Stimulated activated effector memory CD8-positive, alpha-beta T cell treated with anti-CD3 and anti-CD28 coated beads, Interleukin-12 subunit alpha, Interleukin-12 subunit beta, amount 100 ng/mL, for 72 hours (primary cell): Measurements from ENCODE around the gene FGFR4.

Experiments used
- ATAC-seq: fragments of 150-1000 bp; cut with Tn5 transposase; 2 replicates; pipeline ENCODE4 v1.10.0; 2021
- DNase-seq, 2 donors: peaks; one replicate each; pipeline ENCODE4 v3.0.0; 2021 to 2022; ENCODE audit warnings: low spot score in 2 of 2
- H3K27ac Mint-ChIP-seq: one replicate; pipeline ENCODE4 v1.8.0; 2022; ENCODE audit warnings: mild to moderate bottlenecking, mixed read lengths
- H3K36me3 Mint-ChIP-seq: one replicate; pipeline ENCODE4 v1.8.0; 2022; ENCODE audit warnings: mild to moderate bottlenecking, mixed read lengths
- H3K4me1 Mint-ChIP-seq: one replicate; pipeline ENCODE4 v1.8.0; 2022; ENCODE audit warnings: mixed read lengths
- H3K4me3 Mint-ChIP-seq: one replicate; pipeline ENCODE4 v1.8.0; 2022; ENCODE audit warnings: mild to moderate bottlenecking, mixed read lengths
- H3K9me3 Mint-ChIP-seq: one replicate; pipeline ENCODE4 v1.8.0; 2022; ENCODE audit warnings: mixed read lengths

Gene FGFR4

DNA sequence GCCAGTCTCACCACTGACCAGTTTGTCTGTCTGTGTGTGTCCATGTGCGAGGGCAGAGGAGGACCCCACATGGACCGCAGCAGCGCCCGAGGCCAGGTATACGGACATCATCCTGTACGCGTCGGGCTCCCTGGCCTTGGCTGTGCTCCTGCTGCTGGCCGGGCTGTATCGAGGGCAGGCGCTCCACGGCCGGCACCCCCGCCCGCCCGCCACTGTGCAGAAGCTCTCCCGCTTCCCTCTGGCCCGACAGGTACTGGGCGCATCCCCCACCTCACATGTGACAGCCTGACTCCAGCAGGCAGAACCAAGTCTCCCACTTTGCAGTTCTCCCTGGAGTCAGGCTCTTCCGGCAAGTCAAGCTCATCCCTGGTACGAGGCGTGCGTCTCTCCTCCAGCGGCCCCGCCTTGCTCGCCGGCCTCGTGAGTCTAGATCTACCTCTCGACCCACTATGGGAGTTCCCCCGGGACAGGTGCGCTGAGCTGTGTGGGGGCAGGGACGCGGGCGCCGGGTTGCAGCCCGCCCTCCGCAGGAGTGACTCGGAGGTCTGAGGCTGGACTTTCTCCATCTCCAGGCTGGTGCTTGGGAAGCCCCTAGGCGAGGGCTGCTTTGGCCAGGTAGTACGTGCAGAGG, 6.5 kb downstream of the FGFR4 start:
- H3K27ac Mint-ChIP-seq = no peak overlapping the region
- ATAC-seq (no peak), DNase-seq (no peak)
- H3K36me3 Mint-ChIP-seq = peaks cover 4% of the 10 kb centered on the region
- no peaks in the 10 kb centered on the region for H3K9me3 Mint-ChIP-seq
- no peaks in the 10 kb centered on the region for H3K4me1 Mint-ChIP-seq
- H3K4me3 Mint-ChIP-seq = no peak overlapping the region

- ATAC-seq (no peak), DNase-seq (no peak)
- H3K27ac Mint-ChIP-seq = no peak overlapping the region
- H3K4me1 Mint-ChIP-seq = no peaks in the 10 kb centered on the region
- H3K36me3 Mint-ChIP-seq = peaks cover 4% of the 10 kb centered on the region
- H3K9me3 Mint-ChIP-seq = no peaks in the 10 kb centered on the region
- no peak overlapping the region for H3K4me3 Mint-ChIP-seq
Observed at GRCh38 chr5:177093803-177094202, 7.1 kb downstream of the FGFR4 start.

- DNase-seq (no peak), ATAC-seq (no peak)
- peaks cover 4% of the 10 kb centered on the region for H3K36me3 Mint-ChIP-seq
- no peak overlapping the region for H3K27ac Mint-ChIP-seq
- no peaks in the 10 kb centered on the region for H3K4me1 Mint-ChIP-seq
- H3K4me3 Mint-ChIP-seq = no peak overlapping the region
- H3K9me3 Mint-ChIP-seq = no peaks in the 10 kb centered on the region
Observed at GRCh38 chr5:177094224-177095087, 7.7 kb downstream of the FGFR4 start.

- Mint-ChIP-seq H3K4me1 (no peaks in the 10 kb centered on the region), H3K27ac (no peak overlapping the region), H3K9me3 (no peaks in the 10 kb centered on the region), H3K36me3 (peaks cover 4% of the 10 kb centered on the region), H3K4me3 (no peak overlapping the region)
- DNase-seq = no peak
- ATAC-seq = no peak
Observed at GRCh38 chr5:177095088-177095669, 8.5 kb downstream of the FGFR4 start.

DNA sequence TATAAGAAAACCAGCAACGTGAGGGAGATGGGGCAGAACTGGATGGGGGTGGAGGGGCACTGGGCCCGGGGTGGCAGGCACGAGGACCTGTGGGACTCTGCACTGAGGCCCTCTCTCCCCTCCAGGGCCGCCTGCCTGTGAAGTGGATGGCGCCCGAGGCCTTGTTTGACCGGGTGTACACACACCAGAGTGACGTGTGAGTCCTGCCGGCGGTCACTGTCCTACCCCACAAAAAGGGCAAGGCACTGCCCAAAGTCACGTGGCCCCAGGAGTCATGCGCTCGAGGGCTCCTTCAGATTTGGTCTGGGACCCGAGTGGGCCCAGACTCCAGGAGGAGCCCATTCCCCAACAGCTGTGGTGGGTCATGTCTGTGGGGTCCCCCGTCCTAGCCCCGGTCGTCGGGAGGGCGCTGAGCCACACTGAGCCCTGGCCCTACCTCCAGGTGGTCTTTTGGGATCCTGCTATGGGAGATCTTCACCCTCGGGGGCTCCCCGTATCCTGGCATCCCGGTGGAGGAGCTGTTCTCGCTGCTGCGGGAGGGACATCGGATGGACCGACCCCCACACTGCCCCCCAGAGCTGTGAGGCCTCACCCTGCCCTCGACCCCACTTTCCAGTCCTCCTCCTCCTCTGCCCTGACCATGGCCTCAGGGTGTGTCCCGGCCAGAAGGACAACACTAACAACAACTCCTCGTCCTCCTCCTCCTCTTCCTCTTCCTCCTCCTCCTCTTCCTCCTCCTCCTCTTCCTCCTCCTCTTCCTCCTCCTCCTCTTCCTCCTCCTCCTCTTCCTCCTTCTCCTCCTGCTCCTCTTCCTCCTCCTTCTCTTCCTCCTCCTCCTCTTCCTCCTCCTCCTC, 9.7 kb downstream of the FGFR4 start:
- H3K27ac Mint-ChIP-seq = no peak overlapping the region
- H3K9me3 Mint-ChIP-seq = no peaks in the 10 kb centered on the region

DNA sequence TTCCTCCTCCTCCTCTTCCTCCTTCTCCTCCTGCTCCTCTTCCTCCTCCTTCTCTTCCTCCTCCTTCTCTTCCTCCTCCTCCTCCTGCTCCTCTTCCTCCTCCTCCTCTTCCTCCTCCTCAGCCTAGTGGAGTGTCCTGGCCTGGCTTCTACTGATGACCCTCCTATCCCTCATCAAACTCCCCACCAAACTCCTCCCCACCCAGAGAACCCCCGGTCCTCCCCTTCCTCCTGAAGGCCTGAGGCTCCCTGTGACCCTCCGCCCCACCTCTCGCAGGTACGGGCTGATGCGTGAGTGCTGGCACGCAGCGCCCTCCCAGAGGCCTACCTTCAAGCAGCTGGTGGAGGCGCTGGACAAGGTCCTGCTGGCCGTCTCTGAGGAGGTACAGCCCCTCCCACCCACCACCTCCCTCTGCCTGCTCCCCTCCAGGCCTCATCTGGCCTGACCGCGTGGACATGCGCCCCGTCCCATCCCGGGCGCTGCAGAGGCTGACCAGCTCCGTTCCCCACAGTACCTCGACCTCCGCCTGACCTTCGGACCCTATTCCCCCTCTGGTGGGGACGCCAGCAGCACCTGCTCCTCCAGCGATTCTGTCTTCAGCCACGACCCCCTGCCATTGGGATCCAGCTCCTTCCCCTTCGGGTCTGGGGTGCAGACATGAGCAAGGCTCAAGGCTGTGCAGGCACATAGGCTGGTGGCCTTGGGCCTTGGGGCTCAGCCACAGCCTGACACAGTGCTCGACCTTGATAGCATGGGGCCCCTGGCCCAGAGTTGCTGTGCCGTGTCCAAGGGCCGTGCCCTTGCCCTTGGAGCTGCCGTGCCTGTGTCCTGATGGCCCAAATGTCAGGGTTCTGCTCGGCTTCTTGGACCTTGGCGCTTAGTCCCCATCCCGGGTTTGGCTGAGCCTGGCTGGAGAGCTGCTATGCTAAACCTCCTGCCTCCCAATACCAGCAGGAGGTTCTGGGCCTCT, 10.6 kb downstream of the FGFR4 start:
- ATAC-seq = no peak
- peaks cover 4% of the 10 kb centered on the region for H3K36me3 Mint-ChIP-seq

More for the DNA sequence above, 9.7 kb downstream of the FGFR4 start:
- DNase-seq (no peak), ATAC-seq (no peak)
- peaks cover 4% of the 10 kb centered on the region for H3K36me3 Mint-ChIP-seq
- no peaks in the 10 kb centered on the region for H3K4me1 Mint-ChIP-seq
- no peak overlapping the region for H3K4me3 Mint-ChIP-seq

DNA sequence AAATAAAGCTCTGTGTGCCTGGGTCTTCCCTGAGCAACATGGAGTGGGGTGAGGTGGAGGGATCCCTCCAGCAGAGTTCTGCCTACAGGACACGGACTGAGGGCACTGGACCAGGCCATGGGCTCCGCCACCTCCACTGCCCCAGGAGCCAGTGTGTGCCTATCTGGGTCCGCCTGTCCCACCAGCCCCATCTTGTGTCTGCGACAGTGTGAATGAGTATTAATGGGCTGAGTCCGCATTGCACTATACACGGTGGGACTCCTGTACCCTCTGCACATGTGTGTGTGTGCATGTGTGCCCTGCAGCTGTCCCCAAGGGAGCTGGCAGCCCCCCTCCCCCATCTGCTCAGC, 11.4 kb downstream of the FGFR4 start:
- Mint-ChIP-seq H3K9me3 (no peaks in the 10 kb centered on the region), H3K4me3 (no peak overlapping the region), H3K27ac (no peak overlapping the region), H3K4me1 (no peaks in the 10 kb centered on the region), H3K36me3 (peaks cover 4% of the 10 kb centered on the region)
- ATAC-seq (no peak), DNase-seq (no peak)

More for the DNA sequence above, 10.6 kb downstream of the FGFR4 start:
- Mint-ChIP-seq H3K27ac (no peak overlapping the region), H3K4me3 (no peak overlapping the region), H3K4me1 (no peaks in the 10 kb centered on the region), H3K9me3 (no peaks in the 10 kb centered on the region)
- no peak for DNase-seq

GRCh38 chr5:177098470-177099141, 11.9 kb downstream of the FGFR4 start:
- ATAC-seq = no peak
- Mint-ChIP-seq H3K4me3 (no peak overlapping the region), H3K4me1 (no peaks in the 10 kb centered on the region), H3K36me3 (peaks cover 4% of the 10 kb centered on the region), H3K9me3 (no peaks in the 10 kb centered on the region), H3K27ac (no peak overlapping the region)
- DNase-seq = no peak

GRCh38 chr5:177099422-177100093, 12.8 kb downstream of the FGFR4 start:
- DNase-seq (no peak), ATAC-seq (no peak)
- Mint-ChIP-seq H3K4me3 (no peak overlapping the region), H3K9me3 (no peaks in the 10 kb centered on the region), H3K27ac (no peak overlapping the region), H3K36me3 (peaks cover 2% of the 10 kb centered on the region), H3K4me1 (no peaks in the 10 kb centered on the region)

DNA sequence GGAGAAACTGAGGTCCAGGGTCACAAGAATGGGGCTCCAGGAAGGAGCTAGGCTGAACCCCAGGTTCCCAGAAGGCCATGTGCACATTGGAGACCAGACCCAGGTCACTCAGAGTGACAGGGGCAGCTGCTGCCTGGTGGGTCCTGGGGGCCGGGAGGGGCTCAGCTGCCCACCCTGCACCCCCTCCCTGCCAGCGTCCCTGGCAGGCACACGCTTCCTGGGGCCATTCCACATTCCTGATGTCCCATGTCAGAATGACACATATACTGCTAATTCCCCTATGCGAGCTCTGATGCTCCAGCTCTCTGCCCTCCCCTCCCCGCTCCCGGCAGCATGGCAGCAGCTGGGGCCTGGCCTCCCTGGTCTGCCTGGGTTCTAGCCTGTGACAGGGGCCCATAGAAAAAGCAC, 14.0 kb downstream of the FGFR4 start:
- no peak for ATAC-seq
- Mint-ChIP-seq H3K4me1 (no peaks in the 10 kb centered on the region), H3K27ac (no peak overlapping the region)

DNA sequence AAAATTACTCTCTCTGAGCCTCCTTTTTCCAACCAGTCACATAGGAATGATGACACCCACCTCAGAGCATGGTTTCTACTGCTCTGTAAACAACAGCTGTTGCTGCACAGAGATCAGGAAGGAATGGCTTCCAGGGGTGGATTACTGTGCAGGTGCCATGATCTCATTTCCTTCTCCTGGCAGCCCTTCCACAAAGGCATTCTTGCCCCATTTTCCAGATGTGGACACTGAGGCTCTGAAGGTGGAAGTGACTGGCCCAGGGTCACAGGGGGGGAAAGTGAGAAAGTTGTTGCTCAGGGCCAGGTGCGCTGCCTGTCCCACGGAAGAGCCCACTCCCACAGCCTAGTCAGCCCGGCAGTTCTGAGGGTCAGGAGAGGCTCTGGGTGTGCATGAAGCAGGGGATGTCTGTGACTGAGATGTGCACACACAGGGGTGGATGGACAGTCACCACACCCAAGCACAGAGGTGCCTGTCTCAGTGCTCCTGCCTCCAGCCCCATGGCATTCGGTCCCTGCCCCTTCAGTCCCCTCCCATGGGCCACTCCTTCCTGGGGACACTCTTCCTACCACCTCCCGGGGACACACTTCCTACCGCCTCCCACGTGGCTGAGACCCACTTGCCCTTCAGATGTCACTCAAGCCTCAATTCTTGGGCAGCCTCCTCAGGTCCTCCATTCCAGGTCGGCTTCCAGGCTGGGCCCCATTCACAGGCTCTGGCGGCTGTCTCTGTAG, 17.0 kb downstream of the FGFR4 start:
- Mint-ChIP-seq H3K9me3 (no peaks in the 10 kb centered on the region), H3K4me3 (no peak overlapping the region), H3K36me3 (no peaks in the 10 kb centered on the region), H3K27ac (no peak overlapping the region), H3K4me1 (no peaks in the 10 kb centered on the region)
- DNase-seq (no peak), ATAC-seq (no peak)

More for the DNA sequence above, 14.0 kb downstream of the FGFR4 start:
- Mint-ChIP-seq H3K36me3 (no peaks in the 10 kb centered on the region), H3K9me3 (no peaks in the 10 kb centered on the region), H3K4me3 (no peak overlapping the region)
- DNase-seq = no peak

- H3K9me3 Mint-ChIP-seq = no peaks in the 10 kb centered on the region
- ATAC-seq (no peak), DNase-seq (no peak)
- H3K27ac Mint-ChIP-seq = no peak overlapping the region
- H3K4me1 Mint-ChIP-seq = no peaks in the 10 kb centered on the region
- no peak overlapping the region for H3K4me3 Mint-ChIP-seq
- no peaks in the 10 kb centered on the region for H3K36me3 Mint-ChIP-seq
Observed at GRCh38 chr5:177105691-177106476, 19.2 kb downstream of the FGFR4 start.
